ENCODE results near the gene FREM2.

FREM2 gene

GRCh38 chr13:38868399-38868798 lies 181.5 kb downstream of the FREM2 start:
- Mint-ChIP-seq H3K36me3 (no peaks in the 10 kb centered on the region), H3K27me3 (peaks cover 12% of the 10 kb centered on the region), H3K4me3 (no peak overlapping the region), H3K9me3 (ENCODE audit: low read depth) (no peaks in the 10 kb centered on the region), H3K27ac (no peak overlapping the region), H3K4me1 (ENCODE audit: low read depth) (peaks cover 2% of the 10 kb centered on the region)

GRCh38 chr13:38868870-38869269 lies 182.0 kb downstream of the FREM2 start:
- Mint-ChIP-seq H3K27me3 (peaks cover 12% of the 10 kb centered on the region), H3K4me3 (no peak overlapping the region), H3K36me3 (no peaks in the 10 kb centered on the region), H3K4me1 (ENCODE audit: low read depth) (peaks cover 2% of the 10 kb centered on the region), H3K27ac (no peak overlapping the region), H3K9me3 (ENCODE audit: low read depth) (no peaks in the 10 kb centered on the region)

- Mint-ChIP-seq H3K36me3 (no peaks in the 10 kb centered on the region), H3K4me1 (ENCODE audit: low read depth) (peaks cover 2% of the 10 kb centered on the region), H3K27me3 (peaks cover 11% of the 10 kb centered on the region), H3K9me3 (ENCODE audit: low read depth) (no peaks in the 10 kb centered on the region), H3K4me3 (no peak overlapping the region), H3K27ac (no peak overlapping the region)
Observed at GRCh38 chr13:38871275-38871674, 184.4 kb downstream of the FREM2 start.

- H3K4me1 Mint-ChIP-seq (ENCODE audit: low read depth): peaks cover 2% of the 10 kb centered on the region
- H3K27me3 Mint-ChIP-seq: peaks cover 11% of the 10 kb centered on the region
- no peaks in the 10 kb centered on the region for H3K36me3 Mint-ChIP-seq
- H3K9me3 Mint-ChIP-seq (ENCODE audit: low read depth): no peaks in the 10 kb centered on the region
- no peak overlapping the region for H3K4me3 Mint-ChIP-seq
- H3K27ac Mint-ChIP-seq: no peak overlapping the region
Observed at GRCh38 chr13:38872693-38873092, 185.8 kb downstream of the FREM2 start.

- Mint-ChIP-seq H3K9me3 (ENCODE audit: low read depth) (no peaks in the 10 kb centered on the region), H3K27ac (no peak overlapping the region), H3K27me3 (peaks cover 7% of the 10 kb centered on the region), H3K4me1 (ENCODE audit: low read depth) (peaks cover 2% of the 10 kb centered on the region), H3K36me3 (no peaks in the 10 kb centered on the region), H3K4me3 (no peak overlapping the region)
Observed at GRCh38 chr13:38875186-38875875, 188.5 kb downstream of the FREM2 start.

- Mint-ChIP-seq H3K27me3 (peaks cover 5% of the 10 kb centered on the region), H3K4me1 (ENCODE audit: low read depth) (no peaks in the 10 kb centered on the region), H3K36me3 (no peaks in the 10 kb centered on the region), H3K4me3 (no peak overlapping the region), H3K27ac (no peak overlapping the region), H3K9me3 (ENCODE audit: low read depth) (no peaks in the 10 kb centered on the region)
Observed at GRCh38 chr13:38879278-38879677, 192.4 kb downstream of the FREM2 start.

GRCh38 chr13:38879786-38880185 lies 192.9 kb downstream of the FREM2 start:
- H3K27me3 Mint-ChIP-seq: peaks cover 5% of the 10 kb centered on the region
- no peak overlapping the region for H3K4me3 Mint-ChIP-seq
- no peak overlapping the region for H3K27ac Mint-ChIP-seq

GRCh38 chr13:38880397-38880796 lies 193.5 kb downstream of the FREM2 start:
- no peaks in the 10 kb centered on the region for H3K36me3 Mint-ChIP-seq

More at GRCh38 chr13:38879786-38880185, 192.9 kb downstream of the FREM2 start:
- Mint-ChIP-seq H3K9me3 (ENCODE audit: low read depth) (no peaks in the 10 kb centered on the region), H3K4me1 (ENCODE audit: low read depth) (no peaks in the 10 kb centered on the region), H3K36me3 (no peaks in the 10 kb centered on the region)

GRCh38 chr13:38883783-38884182 lies 196.9 kb downstream of the FREM2 start:
- H3K36me3 Mint-ChIP-seq: no peaks in the 10 kb centered on the region
- no peak overlapping the region for H3K4me3 Mint-ChIP-seq
- H3K9me3 Mint-ChIP-seq (ENCODE audit: low read depth): no peaks in the 10 kb centered on the region
- H3K27me3 Mint-ChIP-seq: peaks cover 5% of the 10 kb centered on the region
- H3K27ac Mint-ChIP-seq: no peak overlapping the region
- H3K4me1 Mint-ChIP-seq (ENCODE audit: low read depth): no peaks in the 10 kb centered on the region

More at GRCh38 chr13:38880397-38880796, 193.5 kb downstream of the FREM2 start:
- Mint-ChIP-seq H3K4me1 (ENCODE audit: low read depth) (no peaks in the 10 kb centered on the region), H3K27me3 (peaks cover 5% of the 10 kb centered on the region), H3K9me3 (ENCODE audit: low read depth) (no peaks in the 10 kb centered on the region), H3K27ac (no peak overlapping the region), H3K4me3 (no peak overlapping the region)

GRCh38 chr13:38888309-38888708 lies 201.4 kb downstream of the FREM2 start:
- no peak overlapping the region for H3K27ac Mint-ChIP-seq
- H3K36me3 Mint-ChIP-seq: no peaks in the 10 kb centered on the region
- no peaks in the 10 kb centered on the region for H3K9me3 Mint-ChIP-seq (ENCODE audit: low read depth)
- peaks cover 2% of the 10 kb centered on the region for H3K27me3 Mint-ChIP-seq
- no peaks in the 10 kb centered on the region for H3K4me1 Mint-ChIP-seq (ENCODE audit: low read depth)
- H3K4me3 Mint-ChIP-seq: no peak overlapping the region

- Mint-ChIP-seq H3K4me3 (no peak overlapping the region), H3K27ac (no peak overlapping the region), H3K4me1 (ENCODE audit: low read depth) (no peaks in the 10 kb centered on the region), H3K9me3 (ENCODE audit: low read depth) (no peaks in the 10 kb centered on the region), H3K36me3 (no peaks in the 10 kb centered on the region), H3K27me3 (no peaks in the 10 kb centered on the region)
Observed at GRCh38 chr13:38895075-38895474, 208.2 kb downstream of the FREM2 start.

- Mint-ChIP-seq H3K36me3 (no peaks in the 10 kb centered on the region), H3K9me3 (ENCODE audit: low read depth) (no peaks in the 10 kb centered on the region), H3K4me1 (ENCODE audit: low read depth) (no peaks in the 10 kb centered on the region), H3K4me3 (no peak overlapping the region), H3K27me3 (peaks cover 2% of the 10 kb centered on the region), H3K27ac (no peak overlapping the region)
Observed at GRCh38 chr13:38897521-38897920, 210.6 kb downstream of the FREM2 start.

GRCh38 chr13:38898481-38898880 lies 211.6 kb downstream of the FREM2 start:
- Mint-ChIP-seq H3K9me3 (ENCODE audit: low read depth) (no peaks in the 10 kb centered on the region), H3K4me1 (ENCODE audit: low read depth) (no peaks in the 10 kb centered on the region), H3K36me3 (no peaks in the 10 kb centered on the region), H3K4me3 (no peak overlapping the region), H3K27me3 (peaks cover 2% of the 10 kb centered on the region), H3K27ac (no peak overlapping the region)

GRCh38 chr13:38899571-38899970 lies 212.7 kb downstream of the FREM2 start:
- Mint-ChIP-seq H3K27ac (no peak overlapping the region), H3K4me1 (ENCODE audit: low read depth) (no peaks in the 10 kb centered on the region), H3K27me3 (peaks cover 2% of the 10 kb centered on the region), H3K4me3 (no peak overlapping the region), H3K36me3 (no peaks in the 10 kb centered on the region), H3K9me3 (ENCODE audit: low read depth) (no peaks in the 10 kb centered on the region)

- no peak overlapping the region for H3K4me3 Mint-ChIP-seq
- no peaks in the 10 kb centered on the region for H3K4me1 Mint-ChIP-seq (ENCODE audit: low read depth)
- H3K27me3 Mint-ChIP-seq: peaks cover 3% of the 10 kb centered on the region
- no peaks in the 10 kb centered on the region for H3K9me3 Mint-ChIP-seq (ENCODE audit: low read depth)
- no peak overlapping the region for H3K27ac Mint-ChIP-seq
- H3K36me3 Mint-ChIP-seq: no peaks in the 10 kb centered on the region
Observed at GRCh38 chr13:38900188-38900587, 213.3 kb downstream of the FREM2 start.

GRCh38 chr13:38902551-38902950 lies 215.7 kb downstream of the FREM2 start:
- Mint-ChIP-seq H3K9me3 (ENCODE audit: low read depth) (no peaks in the 10 kb centered on the region), H3K4me3 (no peak overlapping the region), H3K27ac (no peak overlapping the region), H3K36me3 (no peaks in the 10 kb centered on the region), H3K27me3 (peaks cover 7% of the 10 kb centered on the region), H3K4me1 (ENCODE audit: low read depth) (no peaks in the 10 kb centered on the region)
